HG03460 (cell line): ENCODE measurements around the gene SLC22A17.

ENCODE experiments used
- ATAC-seq: cut with Tn5 transposase; IDR thresholded peaks from one replicate; pipeline ENCODE4 v1.9.1; 2021; ENCODE audit not compliant: unreplicated experiment

SLC22A17 gene

GRCh38 chr14:23364164-23365035 lies 11.7 kb upstream of the SLC22A17 start:
- ATAC-seq: no peak

DNA sequence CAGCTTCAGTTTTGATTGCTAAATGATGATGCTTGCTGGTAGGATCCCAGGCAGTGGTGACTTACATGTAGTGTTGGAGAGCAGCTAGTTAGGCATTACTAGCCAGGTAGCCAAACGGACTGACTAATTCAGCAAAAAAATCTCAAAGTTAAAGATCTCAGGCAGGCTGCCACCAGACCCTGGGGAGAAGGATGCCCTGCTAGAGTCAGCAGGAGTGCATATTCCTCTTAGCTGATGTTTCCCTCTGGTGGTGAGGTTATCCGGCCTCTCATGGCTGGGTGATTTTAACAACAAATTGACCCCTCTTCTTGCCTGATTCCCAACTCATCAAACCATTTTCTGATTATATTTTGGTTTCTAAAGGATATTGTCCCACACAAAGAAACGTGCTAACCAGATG lies 9.5 kb upstream of the SLC22A17 start:
- no peak for ATAC-seq

DNA sequence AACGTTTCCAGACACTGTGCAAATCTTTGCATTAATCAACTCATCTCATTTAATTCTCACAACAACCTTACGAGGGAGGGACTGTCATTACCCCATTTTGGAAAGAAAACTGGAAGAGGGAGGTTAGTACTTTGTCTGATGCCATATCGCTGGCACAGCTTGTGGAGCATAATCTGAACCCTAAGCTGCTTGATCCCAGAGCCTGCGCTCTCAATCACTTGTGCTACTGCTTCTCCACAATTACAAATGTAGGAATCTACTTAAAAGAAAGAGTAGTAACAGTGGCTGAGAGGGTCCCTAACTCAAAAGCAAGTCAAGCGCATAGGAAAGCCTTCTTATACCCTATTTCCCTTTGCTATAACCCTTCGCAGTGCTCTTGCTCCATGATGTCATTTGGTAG lies 9.1 kb upstream of the SLC22A17 start:
- ATAC-seq: no peak

- no peak for ATAC-seq
These were observed 8.6 kb upstream of the SLC22A17 start for GRCh38 chr14:23361320-23361719.

- no peak for ATAC-seq
These were observed 7.8 kb upstream of the SLC22A17 start for GRCh38 chr14:23360496-23360895.

DNA sequence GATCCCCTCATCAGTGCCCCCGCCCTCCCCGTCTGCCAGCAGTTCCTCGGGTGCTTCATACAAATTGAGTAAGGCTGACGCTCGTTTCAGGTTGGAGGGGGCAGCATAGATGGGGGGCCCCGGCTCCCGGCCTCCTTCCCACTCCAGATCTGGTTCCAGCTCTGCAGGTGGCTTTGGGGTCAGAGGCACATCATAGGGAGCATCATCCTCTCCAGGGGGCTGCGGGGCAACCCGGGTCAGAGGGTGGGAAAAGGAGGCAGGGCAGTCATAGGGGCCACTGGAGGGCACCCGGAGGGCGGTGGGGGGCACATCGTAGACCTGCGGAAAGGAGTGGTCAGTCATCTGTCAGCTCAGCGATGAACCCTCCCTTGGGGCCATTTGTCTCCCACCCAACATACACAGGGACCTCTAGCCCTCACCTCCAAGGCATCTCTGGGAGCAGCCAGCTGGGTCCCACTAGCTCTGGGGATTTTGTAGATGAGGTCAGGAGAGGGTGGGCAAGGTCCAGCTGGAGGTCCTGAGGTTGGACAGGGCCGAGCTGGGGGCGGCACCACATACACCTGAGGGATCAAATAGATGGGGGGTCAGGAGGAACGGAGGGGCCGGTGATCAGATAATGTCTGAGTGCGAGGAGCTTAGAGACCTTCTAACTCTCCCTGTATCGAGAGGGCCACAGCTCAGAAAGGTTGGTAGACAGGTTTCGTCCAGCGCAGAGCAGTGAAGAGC lies 7.2 kb upstream of the SLC22A17 start:
- no peak for ATAC-seq

GRCh38 chr14:23359167-23359626 lies 6.5 kb upstream of the SLC22A17 start:
- ATAC-seq: no peak

- ATAC-seq: no peak
These were observed 6.0 kb upstream of the SLC22A17 start for GRCh38 chr14:23358553-23359166.

GRCh38 chr14:23358042-23358441 lies 5.4 kb upstream of the SLC22A17 start:
- no peak for ATAC-seq

GRCh38 chr14:23357261-23357660 lies 4.6 kb upstream of the SLC22A17 start:
- no peak for ATAC-seq

- no peak for ATAC-seq
These were observed 4.0 kb upstream of the SLC22A17 start for GRCh38 chr14:23356662-23357061.

DNA sequence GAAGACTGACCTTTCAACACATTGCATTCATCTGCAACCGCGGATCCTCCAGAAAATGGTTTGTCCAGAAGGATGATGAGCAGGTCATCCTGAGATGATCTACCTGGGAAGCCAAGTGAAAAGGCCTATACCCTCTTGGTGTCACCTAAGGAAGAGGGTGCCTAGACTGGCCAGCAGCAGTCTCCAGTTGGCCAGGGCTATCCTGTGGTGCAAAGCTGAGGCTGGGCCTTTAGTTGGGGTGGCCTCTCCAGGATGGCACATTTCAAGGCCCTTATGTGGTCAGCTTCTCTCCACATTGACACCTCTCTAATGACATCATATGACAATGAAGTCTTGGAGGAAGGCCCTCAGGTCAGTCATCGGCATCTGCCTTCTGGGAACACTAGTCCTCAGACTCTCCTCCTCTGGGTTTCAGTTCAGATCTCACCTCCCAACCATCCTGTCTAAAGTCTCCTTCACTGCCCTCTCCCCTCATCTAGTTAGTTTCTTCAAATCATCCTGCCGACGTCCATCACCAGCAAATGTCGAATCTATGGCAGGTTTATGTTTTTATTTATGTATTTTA lies 3.3 kb upstream of the SLC22A17 start:
- no peak for ATAC-seq

- no peak for ATAC-seq
These were observed 2.3 kb upstream of the SLC22A17 start for GRCh38 chr14:23354990-23355389.

DNA sequence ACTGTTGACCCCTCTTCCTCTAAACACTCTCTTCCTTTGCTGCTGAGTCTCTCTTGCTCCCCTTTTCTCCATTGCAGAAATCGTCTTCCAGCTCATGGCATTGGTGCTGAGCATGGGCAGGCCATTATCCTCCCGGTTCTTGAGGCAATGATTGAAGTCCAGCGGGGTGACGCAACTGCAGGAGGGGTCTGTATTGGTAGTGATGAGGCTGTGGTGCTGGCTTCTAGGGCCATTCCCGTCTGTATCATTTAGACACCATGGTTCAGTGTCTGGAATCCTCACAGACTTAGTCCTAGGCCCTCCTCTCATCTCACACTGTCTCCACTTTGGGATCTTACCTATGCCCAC lies 720 bp upstream of the SLC22A17 start:
- ATAC-seq: no peak

- ATAC-seq: no peak
These were observed 794 bp downstream of the SLC22A17 start for GRCh38 chr14:23351681-23352505.

GRCh38 chr14:23349156-23349845 lies 3.4 kb downstream of the SLC22A17 start:
- no peak for ATAC-seq

DNA sequence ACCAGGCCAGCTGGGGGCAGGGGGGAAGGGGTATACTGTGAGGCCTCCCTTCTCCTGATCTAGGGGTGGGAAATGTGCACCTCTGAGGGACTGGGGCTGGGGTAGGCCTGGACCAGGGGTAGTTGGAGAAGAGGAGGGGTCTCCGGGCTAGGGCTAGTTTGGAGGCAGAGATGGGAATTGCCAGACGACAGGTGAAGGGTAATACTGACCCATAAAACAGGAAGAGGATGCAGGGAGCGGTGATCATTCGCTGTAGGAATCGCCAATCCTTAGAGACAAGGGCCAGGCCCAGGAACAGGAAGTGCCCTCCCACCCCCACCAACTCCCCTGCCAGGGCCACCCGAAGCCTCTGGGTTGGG lies 4.4 kb downstream of the SLC22A17 start:
- ATAC-seq: no peak

- no peak for ATAC-seq
These were observed 5.0 kb downstream of the SLC22A17 start for GRCh38 chr14:23347406-23348296.
